Spleen (tissue), 11 donors: ENCODE measurements around the gene GCK. TPM values are rescaled to one million over a fixed set of nuclear protein-coding genes. Genes with fewer than 3 reads are reported as not detected.

Source experiments
- DNase-seq: peaks from one replicate; pipeline ENCODE4 v3.0.0-alpha.2; 2020
- H3K27ac ChIP-seq, 8 donors: fragments of 200-600 bp; sonication (generic) in 7 of 8; 1 replicate in 4 of 8; 2 replicates in 4 of 8; pipeline versions ENCODE4 v1.5.0 to v1.8.0; 2016 to 2021; ENCODE audit warnings: inconsistent platforms in 4 of 8, mild to moderate bottlenecking in 4 of 8, moderate library complexity in 1 of 8
- H3K27me3 ChIP-seq, 7 donors: fragments of 200-600 bp; sonication (generic) in 6 of 7; replicated peaks in 1 of 7; 1 replicate in 4 of 7; 2 replicates in 3 of 7; pipeline versions ENCODE4 v1.5.0 to v1.8.0; 2016 to 2021; ENCODE audit warnings: inconsistent platforms in 3 of 7, mild to moderate bottlenecking in 1 of 7
- H3K36me3 ChIP-seq, 6 donors: fragments of 200-600 bp; sonication (generic) in 5 of 6; 1 replicate in 4 of 6; 2 replicates in 2 of 6; pipeline versions ENCODE4 v1.5.0 to v1.8.0; 2016 to 2021; ENCODE audit warnings: inconsistent platforms in 2 of 6
- H3K4me1 ChIP-seq, 6 donors: fragments of 200-600 bp; sonication (generic) in 5 of 6; 1 replicate in 3 of 6; 2 replicates in 3 of 6; pipeline versions ENCODE4 v1.5.0 to v1.8.0; 2016 to 2021; ENCODE audit warnings: inconsistent platforms in 3 of 6
- H3K4me3 ChIP-seq, 8 donors: fragments of 200-600 bp; sonication (generic) in 7 of 8; 1 replicate in 4 of 8; 2 replicates in 4 of 8; pipeline versions ENCODE4 v1.5.0 to v1.8.0; 2016 to 2021; ENCODE audit warnings: inconsistent platforms in 4 of 8, mild to moderate bottlenecking in 4 of 8, moderate library complexity in 2 of 8
- H3K9me3 ChIP-seq, 8 donors: fragments of 200-600 bp; sonication (generic) in 7 of 8; 1 replicate in 4 of 8; 2 replicates in 4 of 8; pipeline versions ENCODE4 v1.5.0 to v1.8.0; 2016 to 2021; ENCODE audit warnings: inconsistent platforms in 4 of 8
- CTCF ChIP-seq, 11 experiments: fragments of 200-600 bp in 7 of 11; fragments of 450-650 bp in 4 of 11; sonication (generic) in 4 of 11; IDR thresholded peaks in 8 of 11; conservative IDR thresholded peaks in 3 of 11; 1 replicate in 7 of 11; 2 replicates in 4 of 11; pipeline versions ENCODE4 v1.4.0 to v1.8.0; 2016 to 2021; ENCODE audit warnings: antibody characterized with exemption in 11 of 11, inconsistent platforms in 4 of 11, mild to moderate bottlenecking in 1 of 11
- POLR2A ChIP-seq, 3 donors: fragments of 450-650 bp; IDR thresholded peaks; one replicate each; pipeline ENCODE4 v1.5.1; 2017; ENCODE audit warnings: antibody characterized with exemption in 3 of 3, mild to moderate bottlenecking in 1 of 3
- POLR2AphosphoS5 ChIP-seq, 3 donors: sonication (generic); formaldehyde crosslinking; IDR thresholded peaks; one replicate each; pipeline ENCODE4 v1.5.1; 2017; ENCODE audit warnings: antibody characterized with exemption in 3 of 3
- WGBS, 5 donors: extraction: QIAGEN DNeasy Blood & Tissue Kit in 3 of 5; methylation state at CpG; one replicate each; pipeline versions ENCODE4 v1.1.5 to v1.1.7; 2013 to 2018; 5-methylcytosine and 5-hydroxymethylcytosine counted together
- intact Hi-C: fragments of 100-400 bp; cut with DNase I; formaldehyde crosslinking; loops from one replicate; pipeline ENCODE4 v1.15.0; 2023; ENCODE audit warnings: low total_unique reads
- polyA plus RNA-seq, 3 donors: library from polyadenylated mRNA; stranded (reverse); fragments of 200-250 nt; gene quantifications; one replicate each; pipeline ENCODE4 v1.2.1, GENCODE V29; 2013
- total RNA-seq, 7 donors: library from RNA; depleted of rRNA in 3 of 7; stranded (reverse); fragments of >200 nt in 3 of 7; fragmentation: NEBNext Ultra II Directional in 4 of 7; extraction: Animal tissue kit (Norgen Biotek cat#: 25700) in 4 of 7; gene quantifications; one replicate each; pipeline versions ENCODE4 v1.1.0 to v1.2.1, GENCODE V29; 2016 to 2021
- donor health status: healthy with polysubstance abuse.
- donor health status: DM: no; HTN: no; CAD: no; lungs with moderate emphysema.
- donor health status: DM: no; HTN: no; CAD: no.
- donor health status: Bipolar disorder and iron deficiency.
- donor health status: healthy.
- donor health status: DM: no; HTN: no; CAD: no.
- donor health status: DM: yes; HTN: yes; CAD: no.

The GCK gene
- total and polyA plus RNA-seq, 10 donors = 0.29 to 1.7 (median 0.55) TPM; not detected in 3

- Histone ChIP-seq H3K36me3 (peaks cover 0 to 65% (median 25%) of the 10 kb centered on the region in 6 donors), H3K27ac (no peak overlapping the region)
Observed at GRCh38 chr7:44107961-44108767, 81.1 kb downstream of the GCK start.

DNA sequence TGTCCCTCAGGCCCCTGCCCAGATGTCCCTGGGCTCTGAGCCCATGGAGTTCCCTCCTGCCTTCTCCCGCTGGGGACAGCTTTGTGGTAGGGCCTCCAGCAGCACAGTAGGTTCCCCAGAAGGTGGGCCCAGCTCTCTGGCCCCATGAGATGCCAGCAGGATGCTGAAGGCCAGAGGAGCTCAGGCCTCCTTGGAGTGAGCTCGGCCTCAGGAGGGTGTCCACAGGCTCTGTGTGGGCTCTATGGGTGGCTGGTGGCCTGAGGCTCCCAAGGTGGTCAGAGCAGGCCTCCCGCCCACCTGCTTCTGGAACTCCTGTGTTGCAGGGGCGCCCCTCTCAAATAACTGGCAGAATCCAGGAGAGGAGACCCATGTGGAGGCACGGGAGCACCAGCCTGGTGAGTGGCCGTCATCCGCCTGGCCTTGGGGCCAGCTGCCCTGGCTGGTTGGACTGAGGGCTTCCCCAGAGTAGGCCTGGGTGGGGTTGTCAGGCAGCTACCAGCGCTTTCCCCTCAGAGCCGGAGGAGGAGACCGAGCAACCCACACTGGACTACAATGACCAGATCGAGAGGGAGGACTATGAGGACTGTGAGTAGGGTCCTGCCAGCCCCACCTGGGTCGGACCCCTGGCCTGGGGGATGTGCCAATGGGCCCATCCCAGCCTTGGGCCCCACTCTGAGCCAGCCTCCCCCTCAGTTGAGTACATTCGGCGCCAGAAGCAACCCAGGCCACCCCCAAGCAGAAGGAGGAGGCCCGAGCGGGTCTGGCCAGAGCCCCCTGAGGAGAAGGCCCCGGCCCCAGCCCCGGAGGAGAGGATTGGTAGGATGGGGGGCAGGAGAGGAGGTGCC lies 81.9 kb downstream of the GCK start:
- DNase-seq = peak; percentile 58
- H3K4me1 ChIP-seq = peaks cover 3 to 42% (median 22%) of the 10 kb centered on the region in 6 donors
- 82 to 95% (median 87%) methylated on average over 12 to 18 of the region's 18 CpGs for WGBS, 5 donors
- H3K27ac ChIP-seq = peak overlapping the region in 3 of 8 donors; percentile 11 to 24 (median 13)
- H3K27me3 ChIP-seq = peaks cover 0 to 29% (median 4%) of the 10 kb centered on the region in 7 donors
- intact Hi-C loops = no loop called here
- H3K4me3 ChIP-seq = peak overlapping the region in 1 of 8 donors; percentile 1
- H3K9me3 ChIP-seq = no peaks in the 10 kb centered on the region
- H3K36me3 ChIP-seq = peaks cover 0 to 58% (median 18%) of the 10 kb centered on the region in 6 donors
- no peak for TF ChIP-seq CTCF (IDR thresholded peaks at IDR 0.05 in 8 of 11, conservative IDR thresholded peaks at IDR 0.05 in 3 of 11)
- TF ChIP-seq POLR2AphosphoS5 (IDR thresholded peaks at IDR 0.05) = no peak
- no peak for TF ChIP-seq POLR2A (IDR thresholded peaks at IDR 0.05)

More at GRCh38 chr7:44107961-44108767, 81.1 kb downstream of the GCK start:
- intact Hi-C loops = no loop called here
- peak; percentile 69 for DNase-seq
- Histone ChIP-seq H3K4me3 (peak overlapping the region in 1 of 8 donors; percentile 1), H3K4me1 (peaks cover 3 to 40% (median 22%) of the 10 kb centered on the region in 6 donors), H3K27me3 (peaks cover 0 to 27% (median 4%) of the 10 kb centered on the region in 7 donors), H3K9me3 (no peaks in the 10 kb centered on the region)
- 77 to 92% (median 89%) methylated on average over 14 to 21 of the region's 21 CpGs for WGBS, 5 donors
- TF ChIP-seq CTCF (IDR thresholded peaks at IDR 0.05 in 8 of 11, conservative IDR thresholded peaks at IDR 0.05 in 3 of 11) = no peak
- no peak for TF ChIP-seq POLR2AphosphoS5 (IDR thresholded peaks at IDR 0.05)
- no peak for TF ChIP-seq POLR2A (IDR thresholded peaks at IDR 0.05)

- TF ChIP-seq POLR2AphosphoS5 (IDR thresholded peaks at IDR 0.05) (no peak), CTCF (IDR thresholded peaks at IDR 0.05 in 8 of 11, conservative IDR thresholded peaks at IDR 0.05 in 3 of 11) (no peak), POLR2A (IDR thresholded peaks at IDR 0.05) (no peak)
- Histone ChIP-seq H3K9me3 (no peaks in the 10 kb centered on the region), H3K27ac (peak overlapping the region in 3 of 8 donors; percentile 79 to 85 (median 84)), H3K4me1 (peaks cover 3 to 47% (median 24%) of the 10 kb centered on the region in 6 donors), H3K4me3 (peak overlapping the region in 1 of 8 donors; percentile 74), H3K27me3 (peaks cover 0 to 29% (median 4%) of the 10 kb centered on the region in 7 donors), H3K36me3 (peaks cover 0 to 50% (median 18%) of the 10 kb centered on the region in 6 donors)
- 81 to 92% (median 84%) methylated on average over 6 to 10 of the region's 10 CpGs for WGBS, 5 donors
- intact Hi-C loops = no loop called here
- peak; percentile 57 for DNase-seq
Observed at GRCh38 chr7:44106311-44107065, 82.8 kb downstream of the GCK start.
